NCI-H774 (cell line): ENCODE measurements around the gene NOC4L.
A peak's percentile ranks its signal among the peaks of the same experiment; 100 is the strongest.

Source experiments
- DNase-seq: peaks from one replicate; lab custom pipeline; 2025; lab: John Stamatoyannopoulos, UW

The NOC4L gene

DNA sequence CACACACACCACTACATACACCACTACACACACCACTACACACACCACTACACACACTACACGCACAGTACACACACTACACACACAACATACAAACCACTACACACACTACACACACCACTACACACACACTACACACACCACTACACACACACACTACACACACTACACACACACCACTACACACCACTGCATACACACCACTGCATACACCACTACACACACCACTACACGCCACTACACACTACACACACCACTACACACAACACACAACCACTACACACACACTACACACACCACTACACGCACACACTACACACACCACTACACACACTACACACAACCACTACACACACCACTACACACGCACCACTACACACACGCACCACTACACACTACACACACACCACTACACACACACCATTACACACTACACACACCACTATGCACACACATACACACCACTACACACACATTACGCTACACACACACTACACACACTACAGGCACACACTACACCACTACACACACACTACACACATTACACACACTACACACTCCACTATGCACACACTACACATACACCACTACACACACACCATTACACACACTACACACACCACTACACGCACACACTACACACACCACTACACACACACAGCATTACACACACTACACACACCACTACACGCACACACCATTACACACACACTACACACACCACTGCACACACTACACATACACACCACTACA lies 12.5 kb downstream of the NOC4L start:
- no peak for DNase-seq

DNA sequence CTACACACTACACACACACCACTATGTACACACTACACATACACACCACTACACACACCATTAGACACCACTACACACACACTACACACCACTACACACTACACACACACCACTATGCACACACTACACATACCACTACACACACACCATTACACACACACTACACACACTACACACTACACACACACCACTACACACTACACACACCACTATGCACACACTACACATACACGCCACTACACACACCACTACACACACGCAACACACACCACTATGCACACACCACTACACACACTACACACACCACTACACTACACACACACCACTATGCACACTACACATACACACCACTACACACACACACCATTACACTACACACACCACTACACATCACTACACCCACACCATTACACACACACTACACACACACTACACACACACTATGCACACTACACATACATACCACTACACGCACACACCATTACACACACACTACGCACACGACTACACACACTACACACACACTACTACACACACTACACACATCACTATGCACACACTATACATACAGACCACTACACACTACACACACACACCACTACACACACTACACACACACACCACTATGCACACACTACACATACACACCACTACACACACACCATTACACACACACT lies 13.6 kb downstream of the NOC4L start:
- no peak for DNase-seq

DNA sequence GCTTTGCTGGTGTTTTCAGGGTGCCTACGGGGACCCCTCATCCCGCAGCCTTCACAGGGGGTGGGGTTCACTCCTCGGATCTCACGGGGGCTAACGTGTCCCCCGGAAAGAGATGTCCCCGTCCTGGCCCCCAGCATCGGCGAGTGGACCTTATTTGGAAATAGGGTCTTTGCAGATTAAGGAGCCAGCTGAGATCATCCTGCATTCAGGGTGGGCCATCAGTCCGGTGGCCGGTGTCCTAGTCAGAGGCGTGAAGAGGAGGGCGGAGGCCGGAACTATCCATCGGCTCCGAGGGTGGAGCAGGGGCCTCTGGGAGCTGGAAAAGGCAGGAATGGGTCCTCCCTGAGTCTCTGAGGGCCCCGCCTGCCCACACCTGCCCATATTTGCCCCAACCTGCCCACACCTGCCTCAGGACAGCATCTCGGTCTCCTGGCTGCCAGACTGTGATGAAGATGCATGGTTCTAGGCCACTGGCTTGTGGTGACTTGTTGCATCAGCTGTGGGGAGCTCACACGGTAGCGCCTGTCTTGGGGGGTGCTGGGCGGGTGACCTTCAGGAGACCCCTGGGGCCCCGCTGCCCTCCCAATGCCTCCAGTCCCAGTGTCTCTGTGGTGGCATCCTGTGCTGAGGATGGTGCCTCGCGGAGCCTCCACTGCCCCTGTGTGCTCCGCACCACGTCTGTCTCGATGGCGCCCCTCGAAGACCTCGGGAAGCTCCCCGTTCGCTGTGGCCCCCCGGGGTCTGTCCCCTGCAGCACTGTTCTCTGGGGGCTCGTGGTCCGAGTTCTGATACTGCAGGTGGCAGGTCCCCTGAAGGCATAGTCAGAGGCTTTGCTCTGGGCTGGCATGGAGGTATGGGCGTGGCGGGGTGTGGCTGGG lies 14.7 kb downstream of the NOC4L start:
- no peak for DNase-seq

DNA sequence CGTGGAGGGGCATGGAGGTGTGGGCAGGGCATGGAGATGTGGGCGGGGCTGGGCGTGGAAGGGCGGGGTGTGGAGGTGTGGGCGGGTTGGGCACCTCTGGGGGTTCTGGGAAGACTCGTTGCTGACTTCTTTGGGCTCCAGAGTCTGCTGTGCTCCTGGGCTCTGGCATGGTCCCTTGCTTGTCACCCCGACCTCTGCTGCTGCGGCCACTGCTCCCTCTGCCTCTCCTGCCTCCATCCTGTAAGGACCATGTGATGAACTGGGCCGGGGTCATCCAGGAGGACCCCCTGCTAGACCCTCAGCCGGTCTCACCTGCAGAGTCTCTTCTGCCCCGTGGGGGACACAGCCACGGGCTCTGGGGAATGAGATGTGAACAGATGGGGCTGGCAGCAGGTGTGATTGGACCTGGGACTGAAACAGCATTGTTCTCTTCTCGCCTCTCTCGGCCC lies 15.3 kb downstream of the NOC4L start:
- no peak for DNase-seq

DNA sequence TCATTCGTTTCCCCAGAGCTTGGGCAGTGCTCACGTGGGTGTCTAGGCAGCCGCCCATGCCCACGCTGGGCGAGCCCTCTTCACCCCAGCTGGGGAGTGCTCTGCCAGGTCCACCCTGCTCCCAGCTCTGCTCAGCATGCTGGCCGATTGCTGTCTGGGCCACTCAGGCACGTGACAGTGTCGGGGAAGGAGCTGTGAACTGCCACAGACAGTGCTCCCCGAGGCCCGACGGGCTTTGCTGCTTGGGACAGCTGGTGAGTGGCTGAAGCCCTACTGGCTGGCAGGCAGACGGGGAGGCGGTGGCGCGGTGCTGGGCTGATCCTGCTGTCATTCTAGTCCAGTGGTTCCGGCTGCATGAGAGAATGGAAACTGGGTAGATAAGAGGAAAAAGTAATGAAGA lies 15.8 kb downstream of the NOC4L start:
- no peak for DNase-seq

DNA sequence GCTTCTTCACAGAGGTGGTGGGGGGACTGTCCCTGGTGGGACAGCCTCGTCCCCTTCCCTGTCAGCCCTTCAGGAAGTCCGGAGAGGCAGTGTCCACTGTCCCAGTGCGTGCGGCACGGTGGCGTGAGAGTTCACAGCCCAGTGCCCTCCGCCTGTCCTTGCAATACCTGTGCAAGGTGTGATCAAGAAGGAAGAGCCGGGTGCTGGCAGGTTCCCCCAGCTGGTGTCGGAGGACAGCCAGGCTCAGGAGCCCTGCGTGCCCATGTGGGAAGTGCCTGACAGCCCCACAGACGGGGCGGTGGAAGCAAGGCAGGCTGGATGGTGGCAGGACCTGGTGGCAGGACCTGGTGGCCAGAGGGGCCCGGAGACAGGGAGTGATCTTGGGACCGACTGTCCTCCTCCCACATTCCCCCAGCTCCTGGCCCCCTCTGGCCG lies 16.4 kb downstream of the NOC4L start:
- no peak for DNase-seq

DNA sequence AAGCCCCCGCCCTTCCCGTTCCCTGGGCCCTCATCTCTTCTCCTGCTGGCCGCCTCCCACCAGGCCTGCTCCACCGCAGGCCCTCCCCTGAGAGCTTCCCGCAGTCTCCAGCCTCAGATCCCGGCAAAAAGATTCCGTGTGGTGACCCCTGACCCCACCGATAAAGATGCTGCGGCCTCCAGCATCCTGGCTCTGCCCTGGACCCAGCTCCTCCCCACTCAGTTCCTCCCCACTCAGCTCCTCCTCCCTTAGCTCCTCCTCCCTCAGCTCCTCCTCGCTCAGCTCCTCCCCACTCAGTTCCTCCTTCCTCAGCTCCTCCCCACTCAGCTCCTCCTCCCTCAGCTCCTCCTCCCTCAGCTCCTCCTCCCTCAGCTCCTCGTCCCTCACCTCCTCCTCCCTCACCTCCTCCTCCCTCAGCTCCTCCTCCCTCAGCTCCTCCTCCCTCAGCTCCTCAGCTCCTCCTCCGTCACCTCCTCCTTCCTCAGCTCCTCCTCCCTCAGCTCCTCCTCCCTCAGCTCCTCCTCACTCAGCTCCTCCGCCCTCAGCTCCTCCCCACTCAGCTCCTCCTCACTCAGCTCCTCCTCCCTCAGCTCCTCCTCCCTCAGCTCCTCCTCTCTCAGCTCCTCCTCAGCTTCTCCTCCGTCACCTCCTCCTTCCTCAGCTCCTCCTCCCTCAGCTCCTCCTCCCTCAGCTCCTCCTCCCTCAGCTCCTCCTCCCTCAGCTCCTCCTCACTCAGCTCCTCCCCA lies 17.0 kb downstream of the NOC4L start:
- no peak for DNase-seq

DNA sequence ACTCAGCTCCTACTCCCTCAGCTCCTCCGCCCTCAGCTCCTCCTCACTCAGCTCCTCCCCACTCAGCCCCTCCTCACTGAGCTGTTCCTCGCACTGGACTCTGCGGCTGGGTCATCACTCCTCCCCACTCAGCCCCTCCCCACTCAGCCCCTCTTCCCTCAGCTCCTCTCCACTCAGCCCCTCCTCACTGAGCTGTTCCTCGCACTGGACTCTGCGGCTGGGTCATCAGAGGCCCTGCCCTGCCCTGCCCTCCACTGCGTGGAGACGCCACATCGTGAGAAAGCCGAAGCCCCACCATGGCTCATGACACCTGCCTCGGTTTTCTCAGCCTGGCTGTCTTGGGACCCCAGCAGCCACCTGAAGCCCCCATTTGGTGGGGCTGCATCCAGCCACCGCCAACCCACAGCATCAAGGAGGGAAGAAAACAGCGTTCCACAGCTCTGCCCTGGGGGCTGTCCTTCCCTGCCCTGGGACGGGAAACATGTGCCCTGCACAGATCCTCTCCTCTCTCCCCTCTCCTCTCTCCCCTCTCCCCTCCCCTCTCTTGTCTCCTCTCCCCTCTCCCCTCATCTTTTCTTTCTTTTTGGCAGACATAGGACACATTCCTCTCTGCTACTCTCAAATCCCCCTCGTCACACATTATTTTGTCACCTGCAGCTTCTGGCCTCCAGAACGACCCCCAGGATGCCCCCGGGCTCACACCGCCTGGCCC lies 17.7 kb downstream of the NOC4L start:
- DNase-seq, result no peak

DNA sequence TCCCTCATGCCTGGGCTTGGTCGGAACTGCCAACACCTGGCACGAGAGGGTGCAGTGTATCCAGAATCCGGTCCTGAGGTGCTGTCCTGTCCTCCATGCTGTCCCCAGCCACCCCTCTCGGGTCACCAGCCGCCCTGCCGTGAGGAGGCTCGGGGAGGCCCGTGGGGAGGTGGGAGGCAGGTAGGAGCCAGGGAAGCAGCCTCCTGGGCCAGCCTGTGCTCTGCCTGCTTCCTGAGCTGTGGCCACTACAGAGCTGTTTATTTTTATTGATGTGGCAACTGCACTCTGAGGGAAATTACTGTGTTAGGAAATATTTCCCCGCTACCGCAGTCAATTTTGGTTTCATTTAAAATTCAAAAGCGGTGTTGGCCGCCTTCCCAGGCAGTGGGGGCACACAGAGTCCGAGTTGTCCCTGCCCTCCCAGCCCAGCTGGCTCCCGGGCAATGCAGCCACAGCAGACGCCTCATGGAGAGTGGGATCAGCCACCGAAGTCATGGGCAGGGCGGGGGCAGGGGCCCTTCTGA lies 18.3 kb downstream of the NOC4L start:
- no peak for DNase-seq

DNA sequence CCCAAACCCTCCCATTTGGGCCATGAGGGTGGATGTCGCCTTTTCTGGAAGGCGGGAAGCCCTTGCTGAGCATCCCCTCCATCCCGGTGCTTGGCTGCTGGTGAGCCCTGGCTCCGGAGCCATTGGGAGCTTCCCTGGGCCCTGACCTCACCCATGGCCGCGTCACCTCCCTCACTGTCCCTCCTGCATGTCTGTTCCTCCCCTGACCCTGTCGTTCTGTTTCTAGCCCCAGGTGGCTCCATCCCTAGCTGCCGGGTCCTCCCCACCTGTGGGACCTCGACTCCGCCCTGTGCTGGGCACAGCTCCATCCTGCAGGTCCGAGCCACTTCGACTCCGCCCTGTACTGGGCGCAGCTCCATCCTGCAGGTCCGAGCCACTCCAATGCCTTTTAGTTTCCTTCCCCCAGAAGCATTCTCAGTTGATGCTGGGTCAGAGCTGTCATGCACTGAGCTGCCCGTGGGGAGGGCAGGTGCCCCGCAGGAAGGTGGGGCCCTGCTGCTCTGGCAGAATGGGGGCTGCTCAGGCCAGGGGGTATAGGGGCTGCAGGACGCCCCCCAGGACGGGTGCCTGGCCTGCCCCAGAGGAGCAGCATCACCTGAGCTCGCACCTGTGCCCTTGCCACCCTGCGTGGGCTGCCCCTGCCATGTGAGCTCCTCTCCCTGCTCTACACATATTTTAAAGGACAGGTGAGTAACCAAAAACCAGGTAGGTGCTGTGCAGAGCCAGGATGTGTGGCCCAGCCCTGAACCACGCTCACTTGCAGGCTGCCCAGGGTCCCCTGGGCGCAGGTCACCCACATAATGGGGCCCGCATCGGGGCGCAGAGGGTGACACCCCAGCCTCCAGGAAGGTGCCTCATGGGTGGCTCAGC lies 19.0 kb downstream of the NOC4L start:
- no peak for DNase-seq

DNA sequence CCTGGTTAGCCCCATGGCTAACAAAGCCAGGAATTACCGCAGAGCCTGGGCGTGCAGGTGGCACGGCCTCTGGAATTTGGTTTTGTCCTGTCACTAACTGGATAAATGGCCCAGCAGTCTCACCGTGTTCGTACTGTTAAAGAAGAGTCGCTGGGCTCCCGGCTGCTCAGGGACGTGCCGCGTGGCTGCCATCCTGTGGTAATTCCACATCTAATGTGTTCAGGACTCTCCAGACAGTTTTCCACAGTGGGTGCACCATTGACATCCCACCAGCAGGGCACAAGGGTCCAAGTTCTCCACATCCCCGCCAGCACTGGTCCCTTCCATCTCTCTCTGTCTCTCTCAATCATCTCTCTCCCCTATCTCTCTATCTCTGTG lies 19.6 kb downstream of the NOC4L start:
- no peak for DNase-seq

DNA sequence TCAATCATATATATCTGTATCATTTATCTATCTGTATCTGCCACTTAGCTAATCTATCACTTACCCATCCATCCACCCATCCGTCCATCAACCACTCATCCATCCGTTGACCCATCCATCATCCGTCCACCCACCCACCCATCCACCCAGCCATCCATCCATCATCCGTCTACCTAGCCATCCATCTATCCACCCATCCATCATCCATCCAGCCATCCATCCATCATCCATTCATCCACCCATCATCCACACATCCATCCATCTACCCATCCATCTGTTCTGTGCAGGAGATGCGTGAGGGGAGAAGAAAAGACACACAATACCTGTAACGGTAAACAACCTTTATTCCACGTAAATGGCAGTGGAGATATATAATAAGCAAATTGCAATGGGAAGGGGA lies 20.2 kb downstream of the NOC4L start:
- no peak for DNase-seq

DNA sequence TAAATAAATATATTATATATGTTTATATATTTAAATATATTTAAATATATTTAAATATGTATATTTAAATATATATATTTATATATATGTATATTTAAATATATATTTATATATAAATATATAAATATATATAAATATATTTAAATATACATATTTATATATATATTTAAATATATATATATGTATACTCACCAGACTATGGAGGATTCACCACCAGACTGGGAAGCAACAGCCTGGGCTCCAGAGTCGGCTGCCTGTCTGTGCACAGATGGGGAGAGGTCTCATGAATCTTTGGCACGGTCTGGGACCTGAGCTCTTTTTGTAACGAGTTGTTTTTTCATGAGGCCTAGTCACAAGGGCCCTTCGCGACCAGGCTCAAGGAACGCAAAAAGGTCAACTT lies 21.3 kb downstream of the NOC4L start:
- no peak for DNase-seq

DNA sequence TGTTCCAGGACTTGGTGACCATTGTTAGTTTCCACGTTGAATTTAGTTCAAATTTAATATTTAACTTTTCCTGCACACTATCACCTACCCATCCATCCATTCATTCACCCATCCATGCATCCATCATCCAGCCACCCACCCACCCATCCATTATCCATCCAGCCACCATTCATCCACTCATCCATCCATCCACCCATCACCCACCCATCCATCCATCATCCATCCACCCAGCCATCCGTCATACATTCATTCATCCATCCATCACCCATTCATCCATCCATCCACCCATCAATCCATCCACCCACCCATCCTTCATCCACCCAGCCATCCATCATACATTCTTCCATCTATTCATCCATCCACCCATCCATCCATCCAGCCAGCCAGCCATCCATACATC lies 21.8 kb downstream of the NOC4L start:
- DNase-seq, result no peak

DNA sequence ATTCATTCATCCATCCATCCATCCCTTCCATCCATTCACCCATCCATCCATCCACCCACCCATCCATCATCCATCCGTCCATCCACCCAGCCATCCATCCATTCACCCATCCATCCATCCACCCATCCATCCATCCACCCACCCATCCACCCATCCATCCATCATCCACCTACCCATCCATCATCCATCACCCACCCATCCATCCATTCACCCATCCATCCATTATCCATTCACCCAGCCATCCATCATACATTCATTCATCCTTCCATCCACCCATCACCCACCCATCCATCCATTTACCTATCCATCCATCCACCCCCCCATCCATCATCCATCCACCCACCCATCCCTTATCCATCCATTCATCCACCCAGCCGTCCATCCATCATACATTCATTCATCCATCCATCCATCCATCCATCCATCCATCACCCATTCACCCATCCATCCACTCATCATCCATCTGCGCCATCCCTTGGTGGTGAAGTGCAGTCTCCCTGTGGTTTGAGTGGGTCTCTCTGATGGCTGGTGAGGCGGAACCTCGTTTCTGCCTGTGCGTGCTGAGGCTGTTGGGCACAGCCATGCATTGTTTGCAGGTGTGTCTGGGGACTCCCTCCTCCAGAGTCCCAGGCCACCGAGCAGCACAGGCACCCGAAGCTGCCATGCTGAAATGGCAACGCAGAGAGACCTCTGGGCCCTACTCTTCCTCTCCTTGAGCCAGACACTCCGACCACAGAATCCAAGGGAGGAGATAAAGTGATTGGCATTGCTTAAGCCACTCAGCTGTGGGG lies 22.7 kb downstream of the NOC4L start:
- no peak for DNase-seq

DNA sequence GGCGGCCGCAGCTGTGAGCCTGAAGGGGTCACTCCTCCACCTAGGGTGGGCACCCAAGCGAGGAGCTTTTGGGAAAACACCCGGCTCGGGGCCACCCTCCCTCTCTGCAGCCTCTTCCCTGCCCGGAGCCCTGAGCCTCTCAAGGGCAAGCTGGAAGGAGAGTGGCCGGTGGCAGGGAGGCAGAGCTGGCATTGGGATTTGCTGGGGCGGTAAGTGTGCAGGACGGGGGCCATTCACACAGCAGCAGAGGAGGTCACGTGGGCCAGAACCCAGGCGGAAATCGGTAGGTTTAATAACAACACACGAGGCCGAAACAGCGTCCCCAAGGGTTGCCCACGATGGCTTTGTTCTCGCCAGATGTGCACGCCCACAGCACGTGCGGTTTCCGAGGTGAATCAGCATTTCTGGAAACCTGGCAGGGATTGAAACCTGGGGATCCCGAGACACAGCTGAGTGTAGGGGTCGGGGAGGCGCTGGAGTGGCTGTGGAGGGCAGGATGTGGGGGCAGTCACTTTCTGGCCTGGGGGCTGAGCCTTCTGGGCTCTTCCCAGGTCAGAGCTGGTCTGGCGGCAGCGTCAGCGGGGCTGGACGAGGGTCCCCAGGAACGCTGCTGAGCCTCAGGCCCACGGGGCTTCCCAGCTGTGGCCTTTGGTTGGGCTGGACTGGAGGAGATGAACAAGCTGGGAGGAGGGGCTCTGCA lies 23.5 kb downstream of the NOC4L start:
- no peak for DNase-seq

DNA sequence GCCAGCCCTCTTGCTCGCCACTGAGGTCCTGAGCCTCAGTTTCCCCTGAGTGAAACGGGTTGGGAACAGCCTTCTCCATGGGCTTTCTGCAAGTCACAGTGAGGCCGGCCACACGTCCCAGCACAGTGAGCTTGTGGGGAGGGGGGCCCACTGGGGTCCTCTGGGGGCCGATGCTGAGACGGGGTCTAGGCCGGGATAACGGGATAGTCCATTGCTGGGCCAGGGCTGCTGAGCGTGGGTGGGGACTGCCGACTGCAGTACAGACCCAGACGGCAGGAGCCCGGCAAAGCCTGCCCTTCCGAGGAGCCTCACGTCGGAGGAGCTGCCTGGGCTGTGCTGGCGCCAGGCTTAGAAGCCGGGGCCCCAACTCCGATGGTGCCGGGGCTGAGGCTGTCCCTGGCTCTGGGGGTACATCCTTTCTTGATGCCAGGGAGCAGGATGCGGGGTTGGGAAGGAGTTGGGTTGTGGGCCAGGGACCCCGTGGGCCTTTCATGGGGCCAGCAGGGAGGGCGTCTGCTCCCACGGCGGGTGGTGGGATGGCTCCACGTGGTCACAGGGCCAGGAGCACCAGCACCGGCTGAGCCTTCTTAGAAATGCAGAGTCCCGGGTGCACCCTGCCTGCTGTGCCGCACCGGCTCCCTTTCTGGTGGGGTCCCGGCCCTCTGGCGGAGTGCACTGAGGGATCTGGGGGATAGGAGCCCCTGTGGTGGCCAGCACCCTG lies 24.2 kb downstream of the NOC4L start:
- DNase-seq, result no peak

DNA sequence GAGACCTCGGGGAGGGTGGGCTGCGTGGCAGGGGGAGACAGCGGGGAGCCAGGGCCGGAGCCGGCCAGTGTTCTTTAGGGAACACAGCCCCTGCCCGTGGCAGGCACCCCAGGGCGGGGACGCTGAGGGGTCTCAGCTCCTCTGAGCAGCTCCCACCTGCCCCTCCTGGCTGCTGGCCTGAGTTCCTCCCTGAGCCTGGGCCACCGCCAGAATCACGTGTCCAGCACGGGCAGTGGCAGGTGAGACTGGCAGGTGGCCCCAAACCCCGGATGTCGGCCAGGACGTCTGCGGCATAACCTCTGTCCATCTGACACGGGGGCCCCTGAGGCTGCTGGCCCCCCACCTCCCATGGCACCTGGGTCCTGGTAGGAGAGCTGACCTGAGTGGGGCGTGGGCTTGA lies 25.1 kb downstream of the NOC4L start:
- peak; percentile 19 for DNase-seq
